ENCODE measurements around the gene TMEM181.

TMEM181 gene

GRCh38 chr6:158566207-158566818, 6.4 kb downstream of the TMEM181 start:
- TF ChIP-seq CTCF (IDR thresholded peaks at IDR 0.05; ENCODE audit: poor library complexity, severe bottlenecking), result no peak

GRCh38 chr6:158567152-158567551, 7.3 kb downstream of the TMEM181 start:
- Histone ChIP-seq H3K4me3 (ENCODE audit: severe bottlenecking) (no peak overlapping the region), H3K27ac (ENCODE audit: poor library complexity, severe bottlenecking) (peak overlapping the region; percentile 33), H3K27me3 (ENCODE audit: insufficient read depth, poor library complexity, severe bottlenecking) (no peaks in the 10 kb centered on the region), H3K9me3 (ENCODE audit: severe bottlenecking) (no peaks in the 10 kb centered on the region), H3K36me3 (ENCODE audit: low read depth) (peaks cover 9% of the 10 kb centered on the region; the same call in 1 of the 2 replicates), H3K4me1 (ENCODE audit: insufficient read depth, poor library complexity, severe bottlenecking) (peaks cover 13% of the 10 kb centered on the region)
- TF ChIP-seq CTCF (IDR thresholded peaks at IDR 0.05; ENCODE audit: poor library complexity, severe bottlenecking), result no peak
- ATAC-seq (ENCODE audit: low read depth) (no peak), DNase-seq (ENCODE audit: low spot score) (no peak)

More at GRCh38 chr6:158566207-158566818, 6.4 kb downstream of the TMEM181 start:
- no peak overlapping the region for H3K4me3 ChIP-seq (ENCODE audit: severe bottlenecking)
- ATAC-seq (ENCODE audit: low read depth) (no peak), DNase-seq (ENCODE audit: low spot score) (no peak)
- peaks cover 9% of the 10 kb centered on the region; the same call in 1 of the 2 replicates for H3K36me3 ChIP-seq (ENCODE audit: low read depth)
- no peaks in the 10 kb centered on the region for H3K9me3 ChIP-seq (ENCODE audit: severe bottlenecking)
- H3K27me3 ChIP-seq (ENCODE audit: insufficient read depth, poor library complexity, severe bottlenecking), result no peaks in the 10 kb centered on the region
- peaks cover 8% of the 10 kb centered on the region for H3K4me1 ChIP-seq (ENCODE audit: insufficient read depth, poor library complexity, severe bottlenecking)
- H3K27ac ChIP-seq (ENCODE audit: poor library complexity, severe bottlenecking), result no peak overlapping the region

GRCh38 chr6:158567871-158568401, 8.0 kb downstream of the TMEM181 start:
- no peak overlapping the region for H3K4me3 ChIP-seq (ENCODE audit: severe bottlenecking)
- no peaks in the 10 kb centered on the region for H3K9me3 ChIP-seq (ENCODE audit: severe bottlenecking)
- DNase-seq (ENCODE audit: low spot score), result no peak
- peaks cover 9% of the 10 kb centered on the region; the same call in 1 of the 2 replicates for H3K36me3 ChIP-seq (ENCODE audit: low read depth)
- H3K27me3 ChIP-seq (ENCODE audit: insufficient read depth, poor library complexity, severe bottlenecking), result no peaks in the 10 kb centered on the region
- TF ChIP-seq CTCF (IDR thresholded peaks at IDR 0.05; ENCODE audit: poor library complexity, severe bottlenecking), result no peak
- peak overlapping the region; percentile 33 for H3K27ac ChIP-seq (ENCODE audit: poor library complexity, severe bottlenecking)
- peak; percentile 56 for ATAC-seq (ENCODE audit: low read depth)
- H3K4me1 ChIP-seq (ENCODE audit: insufficient read depth, poor library complexity, severe bottlenecking), result peaks cover 14% of the 10 kb centered on the region

- no peak for ATAC-seq (ENCODE audit: low read depth)
- no peaks in the 10 kb centered on the region for H3K9me3 ChIP-seq (ENCODE audit: severe bottlenecking)
- no peak for DNase-seq (ENCODE audit: low spot score)
- no peak for TF ChIP-seq CTCF (IDR thresholded peaks at IDR 0.05; ENCODE audit: poor library complexity, severe bottlenecking)
- H3K36me3 ChIP-seq (ENCODE audit: low read depth), result peaks cover 9% of the 10 kb centered on the region; the same call in 1 of the 2 replicates
- peaks cover 14% of the 10 kb centered on the region for H3K4me1 ChIP-seq (ENCODE audit: insufficient read depth, poor library complexity, severe bottlenecking)
- H3K4me3 ChIP-seq (ENCODE audit: severe bottlenecking), result no peak overlapping the region
- H3K27ac ChIP-seq (ENCODE audit: poor library complexity, severe bottlenecking), result peak overlapping the region; percentile 33
- H3K27me3 ChIP-seq (ENCODE audit: insufficient read depth, poor library complexity, severe bottlenecking), result no peaks in the 10 kb centered on the region
These were observed 8.7 kb downstream of the TMEM181 start for GRCh38 chr6:158568549-158568948.

- no peak for TF ChIP-seq CTCF (IDR thresholded peaks at IDR 0.05; ENCODE audit: poor library complexity, severe bottlenecking)
- Histone ChIP-seq H3K4me3 (ENCODE audit: severe bottlenecking) (no peak overlapping the region), H3K4me1 (ENCODE audit: insufficient read depth, poor library complexity, severe bottlenecking) (peaks cover 14% of the 10 kb centered on the region), H3K27ac (ENCODE audit: poor library complexity, severe bottlenecking) (no peak overlapping the region), H3K36me3 (ENCODE audit: low read depth) (peaks cover 6% of the 10 kb centered on the region), H3K27me3 (ENCODE audit: insufficient read depth, poor library complexity, severe bottlenecking) (no peaks in the 10 kb centered on the region), H3K9me3 (ENCODE audit: severe bottlenecking) (no peaks in the 10 kb centered on the region)
- no peak for ATAC-seq (ENCODE audit: low read depth)
- DNase-seq (ENCODE audit: low spot score), result no peak
These were observed 9.1 kb downstream of the TMEM181 start for GRCh38 chr6:158569036-158569435.
